CD4-positive, alpha-beta T cell treated with Interleukin-17A for 1 hour (primary cell): Measurements from ENCODE around the gene EPSTI1.

ENCODE experiments used
- DNase-seq: peaks from one replicate; pipeline ENCODE4 v3.0.0-alpha.2; 2020

EPSTI1 gene

GRCh38 chr13:42969565-42970172 is 22.4 kb downstream of the EPSTI1 start:
- peak; percentile 82 for DNase-seq

GRCh38 chr13:42968906-42969305 is 23.1 kb downstream of the EPSTI1 start:
- no peak for DNase-seq

GRCh38 chr13:42967660-42968059 is 24.4 kb downstream of the EPSTI1 start:
- no peak for DNase-seq

- no peak for DNase-seq
Observed at GRCh38 chr13:42965281-42965680, 26.8 kb downstream of the EPSTI1 start.

- DNase-seq, result no peak
Observed at GRCh38 chr13:42964761-42965161, 27.3 kb downstream of the EPSTI1 start.

GRCh38 chr13:42959615-42960014 is 32.4 kb downstream of the EPSTI1 start:
- no peak for DNase-seq

- DNase-seq, result no peak
Observed at GRCh38 chr13:42957881-42958280, 34.2 kb downstream of the EPSTI1 start.

- DNase-seq, result no peak
Observed at GRCh38 chr13:42950181-42950580, 41.9 kb downstream of the EPSTI1 start.

GRCh38 chr13:42947925-42948324 is 44.1 kb downstream of the EPSTI1 start:
- no peak for DNase-seq

- DNase-seq, result no peak
Observed at GRCh38 chr13:42946927-42947326, 45.1 kb downstream of the EPSTI1 start.

- DNase-seq, result no peak
Observed at GRCh38 chr13:42929886-42930535, 62.0 kb downstream of the EPSTI1 start.

- no peak for DNase-seq
Observed at GRCh38 chr13:42926555-42926954, 65.5 kb downstream of the EPSTI1 start.

GRCh38 chr13:42926043-42926442 is 66.0 kb downstream of the EPSTI1 start:
- no peak for DNase-seq

GRCh38 chr13:42925626-42926025 is 66.4 kb downstream of the EPSTI1 start:
- no peak for DNase-seq

GRCh38 chr13:42924344-42924743 is 67.7 kb downstream of the EPSTI1 start:
- DNase-seq, result no peak

- no peak for DNase-seq
Observed at GRCh38 chr13:42907745-42908144, 84.3 kb downstream of the EPSTI1 start.

- no peak for DNase-seq
Observed at GRCh38 chr13:42906257-42906656, 85.8 kb downstream of the EPSTI1 start.

GRCh38 chr13:42905579-42905978 is 86.5 kb downstream of the EPSTI1 start:
- no peak for DNase-seq

GRCh38 chr13:42899266-42899665 is 92.8 kb downstream of the EPSTI1 start:
- no peak for DNase-seq

- no peak for DNase-seq
Observed at GRCh38 chr13:42895776-42896175, 96.3 kb downstream of the EPSTI1 start.

GRCh38 chr13:42894765-42895243 is 97.2 kb downstream of the EPSTI1 start:
- no peak for DNase-seq

- DNase-seq, result no peak
Observed at GRCh38 chr13:42893214-42893671, 98.8 kb downstream of the EPSTI1 start.

- no peak for DNase-seq
Observed at GRCh38 chr13:42892760-42893159, 99.3 kb downstream of the EPSTI1 start.

- DNase-seq, result no peak
Observed at GRCh38 chr13:42891591-42891990, 100.5 kb downstream of the EPSTI1 start.

- DNase-seq, result no peak
Observed at GRCh38 chr13:42885325-42885724, 106.7 kb downstream of the EPSTI1 start.
